Esophagus squamous epithelium (tissue), 4 donors: ENCODE results near the gene WDR26.

ENCODE experiments used
- CTCF ChIP-seq, 6 experiments: fragments of 450-650 bp in 4 of 6; fragments of 200-600 bp in 2 of 6; sonication (generic) in 2 of 6; IDR thresholded peaks; one replicate each; pipeline ENCODE4 v1.5.1; 2016 to 2019; ENCODE audit warnings: antibody characterized with exemption in 6 of 6, mild to moderate bottlenecking in 4 of 6, moderate library complexity in 4 of 6
- POLR2A ChIP-seq, 4 donors: fragments of 450-650 bp; IDR thresholded peaks; one replicate each; pipeline ENCODE4 v1.6.1; 2017; ENCODE audit warnings: antibody characterized with exemption in 4 of 4, mild to moderate bottlenecking in 4 of 4, moderate library complexity in 3 of 4

DNA sequence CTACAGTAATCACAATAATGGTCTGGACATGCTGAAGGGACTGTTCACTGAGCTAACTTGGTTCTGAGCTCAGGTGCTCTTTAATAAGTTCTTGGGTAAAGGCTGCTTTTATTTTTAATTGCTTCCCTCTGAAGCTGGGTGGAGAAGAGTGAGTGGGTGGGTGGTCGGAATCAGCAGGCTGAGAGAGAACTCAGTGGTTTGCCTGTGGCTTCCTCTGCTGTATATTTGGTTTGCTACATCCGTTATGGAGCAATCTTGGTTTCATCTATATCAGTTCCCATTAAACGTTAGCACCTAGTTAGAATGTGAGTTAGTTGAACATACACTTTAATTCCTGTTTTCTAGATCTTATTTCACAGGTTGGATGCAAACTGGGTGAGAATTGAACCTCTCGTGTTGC, 54.6 kb downstream of the WDR26 start:
- TF ChIP-seq CTCF (IDR thresholded peaks at IDR 0.05): no peak
- TF ChIP-seq POLR2A (IDR thresholded peaks at IDR 0.05): no peak
